Cardiac fibroblast (primary cell): ENCODE results near the gene URB1.
A peak's percentile ranks its signal among the peaks of the same experiment; 100 is the strongest.
"Not testable (repeated sequence)": the region's sequence is repeated elsewhere in the genome, so short reads cannot be mapped to it uniquely, and the experiment has no call there.

Experiments used
- DNase-seq, 2 donors: peaks; one replicate each; pipeline versions ENCODE4 v3.0.0 to v3.0.0-alpha.2; 2010; ENCODE audit warnings: low read depth in 2 of 2
- H3K4me3 ChIP-seq, 2 donors: replicated peaks in 1 of 2; 1 replicate in 1 of 2; 2 replicates in 1 of 2; pipeline ENCODE4 v1.5.1; 2011; ENCODE audit warnings: low read depth in 2 of 2, low read length in 2 of 2, mild to moderate bottlenecking in 2 of 2, moderate library complexity in 1 of 2
- CTCF ChIP-seq: IDR thresholded peaks from one replicate; pipeline ENCODE4 v1.5.1; 2011; ENCODE audit warnings: low read depth, mild to moderate bottlenecking, low read length, inconsistent platforms

Gene URB1

GRCh38 chr21:32312976-32313375 lies 79.8 kb downstream of the URB1 start:
- no peak for TF ChIP-seq CTCF
- DNase-seq, result no peak
- H3K4me3 ChIP-seq, result no peak overlapping the region

- H3K4me3 ChIP-seq, result no peak overlapping the region
- no peak for TF ChIP-seq CTCF
- DNase-seq, result no peak
Observed at GRCh38 chr21:32312326-32312725, 80.5 kb downstream of the URB1 start.

GRCh38 chr21:32311621-32312020 lies 81.2 kb downstream of the URB1 start:
- H3K4me3 ChIP-seq, result no peak overlapping the region
- no peak for DNase-seq
- TF ChIP-seq CTCF, result no peak

- not testable (repeated sequence) for H3K4me3 ChIP-seq, DNase-seq
Observed at GRCh38 chr21:32310976-32311375, 81.8 kb downstream of the URB1 start.

GRCh38 chr21:32309906-32310460 lies 82.8 kb downstream of the URB1 start:
- DNase-seq, result no peak
- H3K4me3 ChIP-seq, result no peak overlapping the region
- no peak for TF ChIP-seq CTCF

GRCh38 chr21:32308696-32309095 lies 84.1 kb downstream of the URB1 start:
- no peak for DNase-seq
- no peak for TF ChIP-seq CTCF
- H3K4me3 ChIP-seq, result no peak overlapping the region

- TF ChIP-seq CTCF, result no peak
- peak; percentile 27 to 41 for DNase-seq
- no peak overlapping the region for H3K4me3 ChIP-seq
Observed at GRCh38 chr21:32307706-32308105, 85.1 kb downstream of the URB1 start.
